GM19193 (cell line): ENCODE data around the gene ALOX5.

ENCODE experiments used
- POLR2A ChIP-seq: IDR thresholded peaks from 4 replicates; pipeline ENCODE4 v1.6.1; 2011; ENCODE audit not compliant: insufficient read depth, insufficient read length; ENCODE audit errors: extremely low read depth

The ALOX5 gene

GRCh38 chr10:45463244-45464116 lies 89.5 kb downstream of the ALOX5 start:
- TF ChIP-seq POLR2A: peak; percentile 34

- TF ChIP-seq POLR2A: no peak
These were observed 91.0 kb downstream of the ALOX5 start for GRCh38 chr10:45464958-45465567.

- TF ChIP-seq POLR2A: no peak
These were observed 92.8 kb downstream of the ALOX5 start for GRCh38 chr10:45466784-45467183.

- TF ChIP-seq POLR2A: no peak
These were observed 94.1 kb downstream of the ALOX5 start for GRCh38 chr10:45468079-45468478.

- no peak for TF ChIP-seq POLR2A
These were observed 96.3 kb downstream of the ALOX5 start for GRCh38 chr10:45470098-45471012.

GRCh38 chr10:45471059-45471458 lies 97.0 kb downstream of the ALOX5 start:
- no peak for TF ChIP-seq POLR2A

GRCh38 chr10:45471531-45472310 lies 97.7 kb downstream of the ALOX5 start:
- TF ChIP-seq POLR2A: no peak

GRCh38 chr10:45473126-45473525 lies 99.1 kb downstream of the ALOX5 start:
- no peak for TF ChIP-seq POLR2A

- no peak for TF ChIP-seq POLR2A
These were observed 102.5 kb downstream of the ALOX5 start for GRCh38 chr10:45476559-45476958.

- TF ChIP-seq POLR2A: no peak
These were observed 106.3 kb downstream of the ALOX5 start for GRCh38 chr10:45480294-45480693.

- no peak for TF ChIP-seq POLR2A
These were observed 109.0 kb downstream of the ALOX5 start for GRCh38 chr10:45483002-45483401.

GRCh38 chr10:45487735-45488134 lies 113.7 kb downstream of the ALOX5 start:
- no peak for TF ChIP-seq POLR2A

GRCh38 chr10:45488365-45488764 lies 114.3 kb downstream of the ALOX5 start:
- TF ChIP-seq POLR2A: no peak

GRCh38 chr10:45490277-45490676 lies 116.3 kb downstream of the ALOX5 start:
- TF ChIP-seq POLR2A: no peak
